Heart right ventricle (tissue), 16 donors: ENCODE results near the gene GASK1A. TPM values are rescaled to one million over a fixed set of nuclear protein-coding genes. Genes with fewer than 3 reads are reported as not detected.
"Not testable (repeated sequence)": the region's sequence is repeated elsewhere in the genome, so short reads cannot be mapped to it uniquely, and the experiment has no call there.

Experiments
- ATAC-seq, 8 donors: fragments of 200-7000 bp; cut with Tn5 transposase; one replicate each; pipeline ENCODE4 v1.9.1; 2020; ENCODE audit warnings: mild to moderate bottlenecking in 8 of 8, moderate library complexity in 8 of 8, moderate number of reproducible peaks in 1 of 8
- DNase-seq, 2 donors: peaks; one replicate each; pipeline ENCODE4 v3.0.0-alpha.2; 2020
- H3K27ac ChIP-seq, 10 donors: fragments of 200-600 bp; sonication (generic) in 2 of 10; one replicate each; pipeline versions ENCODE4 v1.5.0 to v1.8.0; 2020 to 2022; ENCODE audit warnings: mild to moderate bottlenecking in 3 of 10
- H3K27me3 ChIP-seq, 7 donors: fragments of 200-600 bp; one replicate each; pipeline ENCODE4 v1.8.0; 2021 to 2022; ENCODE audit warnings: mild to moderate bottlenecking in 2 of 7
- H3K36me3 ChIP-seq, 9 donors: fragments of 200-600 bp; sonication (generic) in 1 of 9; one replicate each; pipeline versions ENCODE4 v1.5.0 to v1.8.0; 2020 to 2022; ENCODE audit warnings: mild to moderate bottlenecking in 2 of 9
- H3K4me1 ChIP-seq, 9 donors: fragments of 200-600 bp; sonication (generic) in 1 of 9; one replicate each; pipeline versions ENCODE4 v1.5.0 to v1.8.0; 2020 to 2022; ENCODE audit warnings: mild to moderate bottlenecking in 4 of 9
- H3K4me3 ChIP-seq, 10 donors: fragments of 200-600 bp; sonication (generic) in 2 of 10; one replicate each; pipeline versions ENCODE4 v1.5.0 to v1.8.0; 2020 to 2022; ENCODE audit warnings: mild to moderate bottlenecking in 7 of 10, moderate library complexity in 2 of 10
- H3K9me3 ChIP-seq, 11 donors: fragments of 200-600 bp in 10 of 11; sonication (generic) in 2 of 11; one replicate each; pipeline versions ENCODE4 v1.5.0 to v1.8.0; 2013 to 2022; ENCODE audit warnings: mild to moderate bottlenecking in 2 of 11, control low read depth in 1 of 11, moderate library complexity in 1 of 11
- WGBS, 2 donors: extraction: QIAGEN DNeasy Blood & Tissue Kit; methylation state at CpG; one replicate each; pipeline ENCODE4 v1.1.7; 2013; ENCODE audit warnings: inconsistent platforms in 1 of 2; 5-methylcytosine and 5-hydroxymethylcytosine counted together
- intact Hi-C, 10 donors: fragments of 100-400 bp; cut with DNase I; formaldehyde crosslinking; loops; one replicate each; pipeline versions ENCODE4 v1.11.1 to v1.14.2; 2022
- polyA plus RNA-seq, 2 donors: library from polyadenylated mRNA; stranded (reverse); fragments of 200-250 nt; gene quantifications; one replicate each; pipeline ENCODE4 v1.2.3, GENCODE V29; 2013
- total RNA-seq, 10 donors: library from RNA; stranded (reverse); fragmentation: NEBNext Ultra II Directional in 3 of 10; extraction: Animal tissue kit (Norgen Biotek cat#: 25700) in 3 of 10; gene quantifications; one replicate each; pipeline versions ENCODE4 v1.2.1 to v1.2.4, GENCODE V29; 2021 to 2023
- TF ChIP-seq, protein P1 (sequence below), 9 donors: fragments of 200-600 bp; sonication (generic) in 2 of 9; IDR thresholded peaks; one replicate each; pipeline versions ENCODE4 v1.5.0 to v1.8.0; 2021 to 2022; ENCODE audit warnings: antibody characterized with exemption in 9 of 9, mild to moderate bottlenecking in 5 of 9, moderate library complexity in 1 of 9
- donor health status: Arrhythmogenic right ventricular cardiomyopathy.
- donor health status: ischemic (EF 13 %, LVEDD 7.1; RV severe dilation, severe dysfunction).
- donor health status: healthy with polysubstance abuse.
- donor health status: DM: no; HTN: yes; CAD: no.
- donor health status: DM: no; HTN: no; CAD: no.
- donor health status: ischemic (EF 25% LVEDD 6.9; RV normal size, moderate dysfunction).
- donor health status: ischemic (EF 25% LVEDD 5.7; RV mildly dilated, moderate dysfunction).
- donor health status: healthy.
- donor health status: DM: yes; HTN: yes; CAD: no.
- donor health status: Ischemic cardiomyopathy.
- donor health status: ischemic (EF 35%, LVEDD 5.7; RV mildly dilated, moderate dysfunction).
- donor health status: nonischemic (EF 11% LVEDD 7.7; RV severe dilation, severe dysfunction).
- donor health status: DM: yes; HTN: yes; CAD: no.
- donor health status: PGD.
- donor health status: ischemic (EF 29% LVEDD 5.4; RV normal size, mild dysfunction).
- donor health status: nonischemic (EF 23%, LVEDD 6.1; RV moderate dilation, normal function).

GASK1A gene
- total and polyA plus RNA-seq, 12 donors = 0.28 to 1.5 (median 0.58) TPM

DNA sequence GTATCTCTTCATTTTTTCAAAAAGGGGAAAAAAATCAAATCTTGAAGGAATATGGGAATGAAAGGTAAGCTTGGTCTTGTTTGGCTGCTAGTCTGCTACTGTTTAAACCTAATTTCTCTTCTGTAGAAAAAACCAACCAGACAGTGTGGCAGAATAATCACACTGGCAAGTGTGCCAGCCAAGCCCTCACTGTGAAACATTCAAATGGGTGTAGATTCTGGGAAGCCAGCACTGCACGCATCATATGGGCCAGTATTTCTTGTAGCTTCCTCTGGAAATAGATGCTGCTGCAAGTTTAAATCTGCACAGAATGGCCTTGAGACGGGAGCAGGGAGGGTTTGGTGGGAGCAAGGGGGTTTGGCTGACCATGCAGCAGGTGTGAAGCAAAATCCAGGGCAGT lies 64.7 kb downstream of the GASK1A start:
- H3K4me1 ChIP-seq = no peaks in the 10 kb centered on the region
- WGBS, 2 donors = 86 to 90% methylated on average over 2 of the region's 2 CpGs
- no peaks in the 10 kb centered on the region for H3K27me3 ChIP-seq
- intact Hi-C loops = no loop called here
- H3K9me3 ChIP-seq = peaks cover 0 to 40% (median 11%) of the 10 kb centered on the region in 11 donors
- no peak overlapping the region for H3K4me3 ChIP-seq
- no peak for ATAC-seq
- DNase-seq = no peak
- H3K27ac ChIP-seq = no peak overlapping the region
- TF ChIP-seq, protein P1, sequence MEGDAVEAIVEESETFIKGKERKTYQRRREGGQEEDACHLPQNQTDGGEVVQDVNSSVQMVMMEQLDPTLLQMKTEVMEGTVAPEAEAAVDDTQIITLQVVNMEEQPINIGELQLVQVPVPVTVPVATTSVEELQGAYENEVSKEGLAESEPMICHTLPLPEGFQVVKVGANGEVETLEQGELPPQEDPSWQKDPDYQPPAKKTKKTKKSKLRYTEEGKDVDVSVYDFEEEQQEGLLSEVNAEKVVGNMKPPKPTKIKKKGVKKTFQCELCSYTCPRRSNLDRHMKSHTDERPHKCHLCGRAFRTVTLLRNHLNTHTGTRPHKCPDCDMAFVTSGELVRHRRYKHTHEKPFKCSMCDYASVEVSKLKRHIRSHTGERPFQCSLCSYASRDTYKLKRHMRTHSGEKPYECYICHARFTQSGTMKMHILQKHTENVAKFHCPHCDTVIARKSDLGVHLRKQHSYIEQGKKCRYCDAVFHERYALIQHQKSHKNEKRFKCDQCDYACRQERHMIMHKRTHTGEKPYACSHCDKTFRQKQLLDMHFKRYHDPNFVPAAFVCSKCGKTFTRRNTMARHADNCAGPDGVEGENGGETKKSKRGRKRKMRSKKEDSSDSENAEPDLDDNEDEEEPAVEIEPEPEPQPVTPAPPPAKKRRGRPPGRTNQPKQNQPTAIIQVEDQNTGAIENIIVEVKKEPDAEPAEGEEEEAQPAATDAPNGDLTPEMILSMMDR (IDR thresholded peaks at IDR 0.05) = no peak
- H3K36me3 ChIP-seq = no peaks in the 10 kb centered on the region

DNA sequence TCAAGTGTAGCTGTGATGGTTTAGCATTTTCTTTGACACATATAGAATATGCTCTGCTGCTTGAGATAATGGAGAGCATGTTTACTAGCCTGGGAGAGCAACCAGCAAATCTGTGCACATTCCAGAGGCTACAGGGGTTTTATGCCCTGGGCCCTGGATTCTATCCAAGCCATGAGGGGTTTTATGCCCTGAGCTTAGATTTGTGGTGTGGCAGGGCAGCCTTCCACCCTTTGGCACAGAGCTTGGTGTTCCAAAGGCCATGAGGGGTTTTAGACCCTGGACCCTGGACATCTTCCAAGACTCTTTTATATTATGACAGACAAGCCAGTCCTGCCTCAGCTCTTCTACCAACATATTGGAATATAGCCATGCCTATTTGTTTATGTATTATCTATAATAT lies 66.0 kb downstream of the GASK1A start:
- intact Hi-C loops, ATAC-seq: not testable (repeated sequence)
- H3K9me3 ChIP-seq = peaks cover 2 to 53% (median 18%) of the 10 kb centered on the region in 11 donors

DNA sequence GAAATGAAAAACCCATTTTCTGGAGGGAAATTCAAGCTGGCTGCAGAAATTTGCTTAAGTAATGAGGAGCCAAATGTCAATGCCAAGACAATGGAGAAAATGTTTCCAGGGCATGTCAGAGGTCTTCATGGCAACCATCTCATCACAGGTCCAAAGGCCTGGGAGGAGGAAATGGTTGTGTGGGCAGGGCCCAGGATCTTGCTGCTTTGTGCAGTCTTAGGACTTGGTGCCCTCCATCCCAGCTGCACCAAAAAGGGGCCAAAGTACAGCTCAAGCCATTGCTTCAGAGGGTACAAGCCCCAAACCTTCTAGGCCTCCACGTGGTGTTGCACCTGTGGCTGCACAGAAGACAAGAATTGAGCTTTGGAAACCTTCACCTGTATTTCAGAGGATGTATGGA lies 67.5 kb downstream of the GASK1A start:
- Histone ChIP-seq H3K27me3 (no peaks in the 10 kb centered on the region), H3K9me3 (peaks cover 6 to 68% (median 29%) of the 10 kb centered on the region in 11 donors), H3K27ac (no peak overlapping the region), H3K4me1 (no peaks in the 10 kb centered on the region), H3K4me3 (no peak overlapping the region), H3K36me3 (no peaks in the 10 kb centered on the region)
- 40 to 53% methylated on average over 1 of the region's 1 CpG for WGBS, 2 donors
- ATAC-seq (no peak), DNase-seq (no peak)
- intact Hi-C loops = no loop called here
- TF ChIP-seq, protein P1 (IDR thresholded peaks at IDR 0.05) = no peak

More for the DNA sequence above, 66.0 kb downstream of the GASK1A start:
- H3K36me3 ChIP-seq, H3K27ac ChIP-seq, DNase-seq, H3K27me3 ChIP-seq, H3K4me3 ChIP-seq, H3K4me1 ChIP-seq: not testable (repeated sequence)

DNA sequence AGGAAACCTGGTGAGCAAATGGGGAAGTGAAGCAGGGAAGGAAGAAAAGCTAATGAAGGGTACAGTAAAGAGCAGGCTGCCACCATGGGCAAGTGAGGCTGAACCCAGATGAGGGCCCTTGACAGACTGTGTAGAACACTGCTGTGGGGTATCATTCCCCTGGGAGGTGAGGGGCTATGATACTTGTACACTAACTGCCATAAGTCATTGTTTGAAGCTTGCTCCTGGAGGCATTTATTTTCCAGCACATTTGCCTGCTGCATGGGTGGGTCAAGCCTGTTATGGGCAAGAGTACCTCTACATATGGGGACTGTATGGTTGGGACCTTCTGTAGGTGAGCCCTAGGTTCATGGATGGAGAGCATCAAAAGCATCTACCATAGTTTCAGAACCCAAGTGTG lies 69.4 kb downstream of the GASK1A start:
- H3K9me3 ChIP-seq = peaks cover 6 to 69% (median 29%) of the 10 kb centered on the region in 11 donors
- TF ChIP-seq, protein P1 (IDR thresholded peaks at IDR 0.05) = no peak
- H3K4me3 ChIP-seq = no peak overlapping the region
- DNase-seq (no peak), ATAC-seq (no peak)
- no peaks in the 10 kb centered on the region for H3K4me1 ChIP-seq
- no peak overlapping the region for H3K27ac ChIP-seq
- intact Hi-C loops = no loop called here
- H3K27me3 ChIP-seq = no peaks in the 10 kb centered on the region
- H3K36me3 ChIP-seq = no peaks in the 10 kb centered on the region

DNA sequence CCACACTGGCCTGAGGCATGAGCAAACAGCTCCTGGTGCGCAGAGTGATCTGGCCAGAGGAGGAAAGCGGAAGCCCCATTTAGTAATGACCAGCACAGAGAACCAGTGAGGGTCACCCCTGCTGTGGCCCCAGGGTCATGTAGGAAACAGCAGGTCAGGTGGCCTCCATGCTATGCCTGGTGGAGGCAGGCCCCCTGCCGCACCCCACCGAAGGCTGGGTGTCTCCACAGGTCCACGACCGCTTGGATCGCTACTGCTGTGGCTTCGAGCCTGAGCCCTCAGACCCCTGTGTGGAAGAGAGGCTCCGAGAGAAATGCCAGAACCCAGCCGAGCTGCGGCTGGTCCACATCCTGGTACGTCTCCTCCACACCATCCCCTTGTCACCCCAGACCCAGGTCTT lies 74.2 kb downstream of the GASK1A start:
- Histone ChIP-seq H3K9me3 (peaks cover 0 to 39% (median 16%) of the 10 kb centered on the region in 11 donors), H3K4me1 (no peaks in the 10 kb centered on the region), H3K27ac (no peak overlapping the region), H3K36me3 (no peaks in the 10 kb centered on the region), H3K4me3 (no peak overlapping the region), H3K27me3 (no peaks in the 10 kb centered on the region)
- intact Hi-C loops = no loop called here
- WGBS, 2 donors = 95 to 96% methylated on average over 12 of the region's 12 CpGs
- no peak for DNase-seq
- TF ChIP-seq, protein P1 (IDR thresholded peaks at IDR 0.05) = no peak
- ATAC-seq = no peak
